ENCODE results near the gene ADGRD1.

Gene ADGRD1

DNA sequence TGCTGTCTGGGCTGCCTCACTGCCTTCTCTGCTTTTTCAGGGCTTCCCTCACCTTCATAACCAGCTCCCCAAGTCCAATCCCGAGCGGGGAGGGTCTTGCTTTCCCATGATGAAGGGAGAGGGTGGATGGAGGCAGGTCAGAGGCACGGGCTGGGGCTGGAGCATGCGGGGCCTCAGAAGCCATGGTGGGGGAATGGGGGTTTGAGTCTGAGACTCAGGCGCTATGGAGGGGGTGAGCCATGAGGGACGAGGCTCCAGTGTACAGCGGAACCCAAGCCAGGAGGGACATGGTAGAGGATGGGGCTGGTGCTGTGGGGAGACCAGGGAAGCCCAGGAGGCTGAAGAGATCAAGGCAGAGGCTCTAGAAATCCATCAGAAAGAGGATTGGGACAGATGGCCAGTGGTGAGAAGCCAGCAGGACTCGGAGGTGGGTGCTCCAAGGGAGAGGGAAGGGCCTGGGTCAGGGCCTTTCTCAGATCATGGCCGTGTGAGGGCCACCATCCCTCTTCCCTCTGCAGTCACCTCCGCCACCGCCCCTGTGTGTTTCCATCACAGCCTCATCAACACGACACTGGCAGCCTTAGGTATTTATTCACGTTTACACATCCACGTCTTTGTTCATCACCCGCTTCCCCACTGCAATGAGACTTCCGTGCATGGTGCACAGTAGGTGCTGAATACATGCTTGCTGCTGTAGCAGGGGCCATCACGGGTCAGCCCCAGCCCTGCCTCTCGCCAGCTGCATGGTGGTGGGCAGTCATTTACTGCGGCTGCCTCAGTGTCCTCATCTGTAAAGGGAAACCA is 144.7 kb downstream of the ADGRD1 start:
- Histone ChIP-seq H3K9ac (ENCODE audit: low read depth, low read length) (no peak overlapping the region; the same call in 1 of the 2 replicates), H3K4me3 (ENCODE audit: low read length) (no peak overlapping the region), H3K36me3 (ENCODE audit: insufficient read depth, low read length) (no peaks in the 10 kb centered on the region), H3K27me3 (ENCODE audit: insufficient read depth, low read length) (no peaks in the 10 kb centered on the region), H3K9me3 (ENCODE audit: insufficient read depth, low read depth, low read length) (no peaks in the 10 kb centered on the region), H3K4me1 (ENCODE audit: insufficient read depth, low read length) (no peaks in the 10 kb centered on the region), H3K27ac (ENCODE audit: low read depth, low read length) (no peak overlapping the region)
- WGBS, result 94% methylated on average over 19 of the region's 19 CpGs

DNA sequence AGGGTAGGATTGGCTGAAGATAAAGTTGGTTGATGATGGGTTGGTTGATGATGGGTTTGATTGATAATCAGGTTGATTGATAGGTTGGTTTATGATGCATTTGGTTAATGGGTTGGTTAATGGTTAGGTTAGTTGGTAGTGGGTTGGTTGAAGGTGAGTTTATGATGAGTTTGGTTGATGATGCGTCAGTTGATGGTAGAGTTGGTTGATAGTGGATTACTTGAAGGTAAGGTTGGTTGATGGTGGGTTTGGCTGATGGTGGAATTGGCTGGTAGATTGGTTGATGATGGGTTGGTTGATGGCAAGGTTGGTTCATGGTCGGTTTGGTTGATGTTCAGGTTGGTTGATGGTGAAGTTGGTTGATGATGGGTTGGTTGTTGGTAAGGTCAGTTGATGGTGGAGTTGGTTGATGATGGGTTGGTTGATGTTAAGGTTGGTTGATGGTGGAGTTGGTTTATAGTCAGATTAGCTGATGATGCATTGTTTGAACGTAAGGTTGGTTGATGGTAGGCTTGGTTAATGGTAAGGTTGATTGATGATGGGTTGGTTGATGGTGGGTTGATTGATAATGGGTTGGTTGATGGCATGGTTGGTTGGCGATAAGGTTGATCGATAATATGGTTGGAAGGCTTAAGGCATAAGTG is 146.4 kb downstream of the ADGRD1 start:
- H3K9ac ChIP-seq (ENCODE audit: low read depth, low read length), result no peak overlapping the region
- no peaks in the 10 kb centered on the region for H3K9me3 ChIP-seq (ENCODE audit: insufficient read depth, low read depth, low read length)
- H3K27me3 ChIP-seq (ENCODE audit: insufficient read depth, low read length), result no peaks in the 10 kb centered on the region
- 93% methylated on average over 5 of the region's 5 CpGs for WGBS
- H3K4me1 ChIP-seq (ENCODE audit: insufficient read depth, low read length), result no peaks in the 10 kb centered on the region
- no peak overlapping the region for H3K4me3 ChIP-seq (ENCODE audit: low read length)
- no peak overlapping the region for H3K27ac ChIP-seq (ENCODE audit: low read depth, low read length)
- H3K36me3 ChIP-seq (ENCODE audit: insufficient read depth, low read length), result no peaks in the 10 kb centered on the region

DNA sequence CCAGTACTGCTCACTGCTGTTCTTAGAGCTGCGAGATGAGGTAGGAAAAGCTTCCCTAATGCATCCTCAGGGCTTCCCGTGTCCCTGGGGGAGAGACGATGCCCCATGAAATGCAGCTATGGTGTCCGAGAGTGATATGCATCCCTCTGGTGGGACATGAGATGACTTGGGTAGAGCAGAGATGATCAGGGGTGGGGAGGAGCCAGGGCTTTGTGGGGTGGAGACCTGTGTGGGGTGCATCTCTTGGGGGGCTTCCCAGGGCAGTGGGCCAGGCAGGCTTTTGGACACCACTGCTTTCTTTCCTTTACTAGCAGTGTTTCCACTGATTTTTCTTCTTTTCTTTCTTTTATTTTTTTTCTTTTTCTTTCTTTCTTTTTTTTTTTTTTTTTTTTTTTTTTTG is 147.3 kb downstream of the ADGRD1 start:
- H3K27me3 ChIP-seq (ENCODE audit: insufficient read depth, low read length), result no peaks in the 10 kb centered on the region
- H3K4me1 ChIP-seq (ENCODE audit: insufficient read depth, low read length), result no peaks in the 10 kb centered on the region
- no peak overlapping the region for H3K9ac ChIP-seq (ENCODE audit: low read depth, low read length)
- H3K4me3 ChIP-seq (ENCODE audit: low read length), result no peak overlapping the region
- H3K27ac ChIP-seq (ENCODE audit: low read depth, low read length), result no peak overlapping the region
- H3K36me3 ChIP-seq (ENCODE audit: insufficient read depth, low read length), result no peaks in the 10 kb centered on the region
- H3K9me3 ChIP-seq (ENCODE audit: insufficient read depth, low read depth, low read length), result no peaks in the 10 kb centered on the region
- 93% methylated on average over 4 of the region's 4 CpGs for WGBS

DNA sequence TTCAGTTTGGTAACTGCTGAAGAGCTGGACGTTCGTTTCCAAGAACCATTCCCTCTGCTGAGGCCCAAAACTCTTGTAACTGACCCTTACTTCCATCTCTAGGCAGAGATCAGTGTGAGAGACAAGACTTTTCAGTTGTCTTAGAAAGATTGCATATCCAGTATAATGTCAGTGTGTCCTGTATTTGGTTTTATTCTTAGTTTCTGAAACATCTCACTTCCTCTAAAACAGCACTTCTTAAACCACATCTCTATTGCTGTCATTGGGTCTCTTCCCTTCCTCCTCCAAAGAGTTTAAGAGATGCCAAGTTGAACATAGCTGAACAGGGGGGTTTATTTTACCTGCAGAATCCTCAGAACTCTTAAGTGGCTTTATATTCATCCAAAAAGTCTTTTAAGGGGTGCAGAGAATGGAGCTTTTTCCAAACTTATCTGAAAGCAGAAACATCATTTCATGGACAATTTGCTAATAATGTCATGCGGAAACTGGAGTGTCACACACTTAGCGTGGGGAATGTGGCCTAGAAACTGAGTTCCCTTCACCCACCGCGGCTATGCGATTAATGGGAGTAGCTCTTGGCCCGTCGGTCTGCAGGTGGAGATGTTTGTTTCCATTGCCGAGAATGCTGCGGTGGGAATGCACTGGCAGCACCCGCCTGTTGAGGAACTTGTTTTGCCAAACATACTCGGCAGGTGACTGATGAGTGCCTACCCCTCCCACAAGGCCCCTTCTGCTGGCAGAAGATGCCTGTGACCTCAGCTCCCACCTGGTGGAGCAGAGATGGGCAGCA is 148.2 kb downstream of the ADGRD1 start:
- Histone ChIP-seq H3K36me3 (ENCODE audit: insufficient read depth, low read length) (no peaks in the 10 kb centered on the region), H3K4me3 (ENCODE audit: low read length) (no peak overlapping the region), H3K4me1 (ENCODE audit: insufficient read depth, low read length) (no peaks in the 10 kb centered on the region), H3K9ac (ENCODE audit: low read depth, low read length) (no peak overlapping the region), H3K27me3 (ENCODE audit: insufficient read depth, low read length) (no peaks in the 10 kb centered on the region), H3K9me3 (ENCODE audit: insufficient read depth, low read depth, low read length) (no peaks in the 10 kb centered on the region), H3K27ac (ENCODE audit: low read depth, low read length) (no peak overlapping the region)
- WGBS, result 92% methylated on average over 13 of the region's 13 CpGs

DNA sequence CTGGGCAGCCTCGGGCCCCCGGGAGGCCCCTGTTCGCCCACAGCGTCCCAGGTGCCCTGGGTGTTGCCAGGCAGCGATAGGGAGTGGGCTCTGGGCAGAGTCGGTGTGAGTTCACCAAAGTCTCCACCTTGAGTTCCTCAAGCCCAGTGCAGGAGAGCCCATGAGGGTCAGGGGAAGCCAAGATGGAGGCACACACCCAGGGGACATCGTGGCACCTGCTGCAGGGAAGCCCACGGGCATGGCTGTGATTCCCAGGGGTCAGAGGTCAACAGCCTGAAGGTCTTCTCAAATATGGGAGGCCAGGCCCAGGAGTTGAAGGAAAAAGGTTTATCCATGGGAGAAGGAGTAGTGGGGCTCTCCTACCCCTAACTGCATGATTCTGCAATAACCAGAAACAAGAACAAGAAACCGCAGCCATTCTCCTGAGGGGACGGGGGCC is 148.8 kb downstream of the ADGRD1 start:
- no peaks in the 10 kb centered on the region for H3K9me3 ChIP-seq (ENCODE audit: insufficient read depth, low read depth, low read length)
- no peak overlapping the region for H3K27ac ChIP-seq (ENCODE audit: low read depth, low read length)
- WGBS, result 93% methylated on average over 10 of the region's 10 CpGs
- H3K36me3 ChIP-seq (ENCODE audit: insufficient read depth, low read length), result no peaks in the 10 kb centered on the region
- H3K4me3 ChIP-seq (ENCODE audit: low read length), result no peak overlapping the region
- H3K9ac ChIP-seq (ENCODE audit: low read depth, low read length), result no peak overlapping the region
- H3K27me3 ChIP-seq (ENCODE audit: insufficient read depth, low read length), result no peaks in the 10 kb centered on the region
- no peaks in the 10 kb centered on the region for H3K4me1 ChIP-seq (ENCODE audit: insufficient read depth, low read length)

DNA sequence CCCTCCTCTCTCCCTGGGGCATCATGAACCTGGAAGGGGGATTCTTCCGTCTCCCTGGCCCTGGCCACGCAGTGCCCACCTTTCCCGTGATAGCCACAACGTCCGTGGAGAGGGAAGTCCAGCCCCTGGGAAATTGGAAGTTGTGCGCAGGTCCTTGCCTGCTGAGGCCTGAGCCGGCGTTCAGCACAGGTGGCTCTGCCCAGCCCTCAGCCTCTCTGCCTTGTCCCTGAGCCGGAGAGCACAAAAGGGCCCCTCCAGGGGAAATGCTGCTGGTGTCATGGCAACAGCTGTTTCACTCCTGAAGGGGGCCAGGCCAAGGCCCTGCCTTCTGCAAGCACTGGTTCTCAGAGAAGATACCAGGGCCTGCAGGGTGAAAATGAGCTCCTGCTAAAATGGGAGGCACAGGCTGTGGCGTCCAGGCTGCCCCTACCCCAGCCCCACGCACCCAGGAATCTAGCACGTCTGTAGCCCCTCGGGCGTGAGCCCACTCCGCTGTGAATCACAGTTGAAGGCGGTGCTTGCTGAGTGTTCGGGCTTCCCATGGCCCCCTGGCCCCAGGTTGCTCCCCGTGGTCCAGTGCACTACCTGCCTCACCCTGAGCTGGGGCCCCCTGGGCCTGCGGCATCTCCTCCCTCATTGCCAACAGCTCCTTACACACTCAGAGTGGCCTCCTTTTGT is 149.4 kb downstream of the ADGRD1 start:
- Histone ChIP-seq H3K27me3 (ENCODE audit: insufficient read depth, low read length) (no peaks in the 10 kb centered on the region), H3K27ac (ENCODE audit: low read depth, low read length) (no peak overlapping the region), H3K9me3 (ENCODE audit: insufficient read depth, low read depth, low read length) (no peaks in the 10 kb centered on the region), H3K4me1 (ENCODE audit: insufficient read depth, low read length) (no peaks in the 10 kb centered on the region), H3K4me3 (ENCODE audit: low read length) (no peak overlapping the region), H3K36me3 (ENCODE audit: insufficient read depth, low read length) (no peaks in the 10 kb centered on the region), H3K9ac (ENCODE audit: low read depth, low read length) (no peak overlapping the region)
- 88% methylated on average over 19 of the region's 19 CpGs for WGBS

DNA sequence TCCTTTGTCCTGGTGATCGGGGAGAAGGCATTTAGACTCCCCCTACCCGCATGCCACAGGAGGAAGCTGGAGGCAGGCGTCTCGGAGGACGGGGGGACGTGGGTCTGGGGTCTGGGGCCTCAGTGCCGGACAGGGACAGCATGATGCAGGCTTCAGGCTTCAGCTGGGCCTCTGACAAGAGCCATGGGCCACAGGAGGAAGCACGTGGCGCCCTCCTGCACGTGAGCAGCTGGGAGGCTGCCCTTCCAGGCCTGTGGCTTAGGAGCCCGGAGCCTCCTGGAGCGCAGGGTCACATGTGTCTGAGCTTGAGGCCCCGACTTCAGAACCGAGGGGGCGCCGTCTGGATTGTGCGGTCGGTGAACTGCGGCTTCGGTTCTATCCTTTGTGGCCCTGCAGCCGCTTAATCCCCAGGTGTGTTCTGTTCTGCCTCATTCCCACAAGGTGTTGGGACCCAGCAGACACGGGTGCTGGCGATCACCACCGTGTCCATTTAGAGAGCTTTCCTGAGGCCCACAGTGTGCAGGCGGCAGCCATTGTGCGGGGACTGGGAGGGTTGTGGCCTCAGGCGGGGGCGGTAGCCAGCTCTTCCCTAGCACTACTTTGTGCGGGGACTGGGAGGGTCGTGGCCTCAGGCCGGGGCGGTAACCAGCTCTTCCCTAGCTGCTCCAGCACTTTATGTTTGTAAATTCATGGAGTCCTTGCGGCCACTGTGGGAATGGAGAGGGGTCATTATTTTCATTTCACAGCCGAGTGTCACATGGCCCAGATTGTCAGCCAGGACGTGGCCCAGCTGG is 150.2 kb downstream of the ADGRD1 start:
- no peaks in the 10 kb centered on the region for H3K36me3 ChIP-seq (ENCODE audit: insufficient read depth, low read length)
- no peaks in the 10 kb centered on the region for H3K4me1 ChIP-seq (ENCODE audit: insufficient read depth, low read length)
- no peaks in the 10 kb centered on the region for H3K27me3 ChIP-seq (ENCODE audit: insufficient read depth, low read length)
- no peak overlapping the region for H3K27ac ChIP-seq (ENCODE audit: low read depth, low read length)
- H3K9ac ChIP-seq (ENCODE audit: low read depth, low read length), result no peak overlapping the region
- WGBS, result 93% methylated on average over 35 of the region's 35 CpGs
- no peak overlapping the region for H3K4me3 ChIP-seq (ENCODE audit: low read length)
- no peaks in the 10 kb centered on the region for H3K9me3 ChIP-seq (ENCODE audit: insufficient read depth, low read depth, low read length)

DNA sequence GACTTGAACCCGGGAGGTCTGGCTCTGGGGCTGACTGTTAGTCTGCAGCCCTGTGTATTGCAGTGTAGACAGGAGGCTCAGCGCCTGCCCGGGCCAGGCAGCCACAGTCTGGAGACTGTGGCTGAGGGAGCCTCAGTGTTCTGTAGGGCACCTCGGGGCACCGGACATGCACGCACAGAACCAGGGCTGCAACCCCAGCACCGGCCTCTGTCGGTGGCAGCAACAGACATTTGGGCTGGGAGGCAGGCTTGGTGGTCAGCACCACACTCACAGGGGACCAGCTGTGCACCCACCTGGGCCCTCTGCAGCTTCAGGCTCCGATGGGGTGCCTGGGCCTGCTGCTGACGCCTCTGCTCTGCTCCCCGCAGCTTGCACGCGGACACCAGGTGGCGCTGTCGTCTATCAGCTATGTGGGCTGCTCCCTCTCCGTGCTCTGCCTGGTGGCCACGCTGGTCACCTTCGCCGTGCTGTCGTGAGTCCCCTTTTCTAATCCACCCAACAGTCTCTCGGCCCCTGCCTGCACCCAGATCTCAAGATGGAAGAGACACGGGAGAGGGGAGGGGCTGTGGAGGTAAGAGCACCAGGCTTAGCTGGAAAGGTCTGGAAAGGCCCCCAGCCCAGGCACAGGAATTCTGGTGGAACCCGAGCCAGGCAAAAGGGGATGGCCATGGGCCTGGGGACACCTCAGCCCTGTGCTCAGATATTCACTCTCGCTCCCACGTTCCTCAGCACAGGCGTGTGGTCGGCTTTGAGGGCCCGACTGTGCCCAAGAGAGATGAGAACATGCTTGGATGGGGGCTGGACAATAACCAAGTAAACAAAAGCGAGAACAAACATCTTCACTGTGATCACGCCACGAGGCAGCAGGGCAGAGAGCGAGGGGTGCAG is 151.0 kb downstream of the ADGRD1 start:
- no peaks in the 10 kb centered on the region for H3K36me3 ChIP-seq (ENCODE audit: insufficient read depth, low read length)
- H3K4me3 ChIP-seq (ENCODE audit: low read length), result no peak overlapping the region
- no peak overlapping the region for H3K9ac ChIP-seq (ENCODE audit: low read depth, low read length)
- no peaks in the 10 kb centered on the region for H3K27me3 ChIP-seq (ENCODE audit: insufficient read depth, low read length)
- no peaks in the 10 kb centered on the region for H3K9me3 ChIP-seq (ENCODE audit: insufficient read depth, low read depth, low read length)
- 55% methylated on average over 32 of the region's 32 CpGs for WGBS
- no peak overlapping the region for H3K27ac ChIP-seq (ENCODE audit: low read depth, low read length)
- H3K4me1 ChIP-seq (ENCODE audit: insufficient read depth, low read length), result no peaks in the 10 kb centered on the region

DNA sequence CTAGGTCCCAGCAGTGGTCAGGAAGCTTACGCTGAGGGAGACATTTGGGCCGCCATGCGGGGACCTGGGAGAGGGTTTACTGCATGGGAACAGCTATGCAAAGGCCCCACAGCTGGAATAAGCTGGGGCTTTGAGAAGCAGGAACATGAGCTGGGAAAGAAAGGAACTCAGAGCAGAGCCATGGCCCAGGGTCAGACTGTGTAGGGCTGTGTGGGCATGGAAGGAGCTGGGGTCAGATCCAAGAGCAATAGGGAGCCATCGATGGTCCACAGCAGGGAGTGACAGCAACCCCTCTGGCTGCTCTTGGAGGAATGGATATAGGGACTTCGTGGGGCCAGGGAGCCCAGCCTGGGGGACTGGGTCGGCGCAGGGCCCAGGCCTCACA is 151.6 kb downstream of the ADGRD1 start:
- H3K27me3 ChIP-seq (ENCODE audit: insufficient read depth, low read length), result no peaks in the 10 kb centered on the region
- no peak overlapping the region for H3K9ac ChIP-seq (ENCODE audit: low read depth, low read length)
- 96% methylated on average over 7 of the region's 7 CpGs for WGBS
- no peaks in the 10 kb centered on the region for H3K4me1 ChIP-seq (ENCODE audit: insufficient read depth, low read length)
- H3K9me3 ChIP-seq (ENCODE audit: insufficient read depth, low read depth, low read length), result no peaks in the 10 kb centered on the region
- no peak overlapping the region for H3K4me3 ChIP-seq (ENCODE audit: low read length)
- H3K27ac ChIP-seq (ENCODE audit: low read depth, low read length), result no peak overlapping the region
- no peaks in the 10 kb centered on the region for H3K36me3 ChIP-seq (ENCODE audit: insufficient read depth, low read length)
